ENCODE measurements around the gene HAUS3. TPM values are rescaled to one million over a fixed set of nuclear protein-coding genes. Genes with fewer than 3 reads are reported as not detected.

The HAUS3 gene
- total RNA-seq, 1 donor from 2014 or later = 10.7 TPM

DNA sequence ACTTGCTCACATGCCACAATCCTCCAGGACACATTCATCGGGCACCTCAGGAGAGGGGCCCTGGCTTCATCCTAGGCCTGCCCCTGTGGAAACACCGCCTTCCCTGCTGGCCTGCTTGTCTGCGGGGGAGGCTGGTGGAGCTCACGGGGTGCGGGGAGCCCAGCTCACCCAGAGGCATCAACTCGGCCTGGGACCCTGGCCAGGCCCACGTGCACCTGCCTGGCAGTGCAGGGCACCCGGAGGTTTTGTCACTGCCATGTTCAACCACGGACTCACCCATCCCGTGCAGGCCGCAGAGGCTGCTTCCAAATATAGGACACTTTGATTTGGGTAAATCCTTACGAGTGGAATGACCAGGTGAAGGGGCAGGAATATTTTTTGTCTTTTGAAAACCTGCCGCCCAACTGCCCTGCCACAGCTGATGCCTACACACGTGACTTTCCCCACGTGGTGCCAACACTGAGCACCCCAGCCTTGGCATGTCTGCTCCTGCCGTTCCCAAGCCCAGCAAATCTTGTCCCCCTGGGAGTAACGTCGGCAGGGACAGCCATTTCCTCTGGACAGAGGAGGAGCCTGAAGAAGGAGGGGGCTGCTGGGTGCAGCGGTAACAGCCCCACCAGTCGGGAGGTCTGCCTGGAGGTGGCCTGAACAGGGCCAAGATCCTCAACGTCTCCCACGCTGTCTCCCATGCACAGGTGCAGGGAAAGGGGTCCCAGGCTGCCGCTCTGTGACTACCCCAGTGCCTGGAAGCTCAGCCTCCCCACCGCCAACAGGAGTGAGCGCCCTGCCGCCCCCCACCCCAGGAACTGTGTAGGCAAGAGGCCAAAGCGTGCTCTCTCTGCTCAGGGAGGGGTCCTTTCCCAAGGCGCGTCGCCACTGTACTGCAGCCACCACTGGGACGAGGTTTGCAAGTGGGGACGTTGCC is 11.5 kb upstream of the HAUS3 start:
- H3K4me3 ChIP-seq (ENCODE audit: low read depth, low read length) = no peak overlapping the region
- TF ChIP-seq, protein P1, sequence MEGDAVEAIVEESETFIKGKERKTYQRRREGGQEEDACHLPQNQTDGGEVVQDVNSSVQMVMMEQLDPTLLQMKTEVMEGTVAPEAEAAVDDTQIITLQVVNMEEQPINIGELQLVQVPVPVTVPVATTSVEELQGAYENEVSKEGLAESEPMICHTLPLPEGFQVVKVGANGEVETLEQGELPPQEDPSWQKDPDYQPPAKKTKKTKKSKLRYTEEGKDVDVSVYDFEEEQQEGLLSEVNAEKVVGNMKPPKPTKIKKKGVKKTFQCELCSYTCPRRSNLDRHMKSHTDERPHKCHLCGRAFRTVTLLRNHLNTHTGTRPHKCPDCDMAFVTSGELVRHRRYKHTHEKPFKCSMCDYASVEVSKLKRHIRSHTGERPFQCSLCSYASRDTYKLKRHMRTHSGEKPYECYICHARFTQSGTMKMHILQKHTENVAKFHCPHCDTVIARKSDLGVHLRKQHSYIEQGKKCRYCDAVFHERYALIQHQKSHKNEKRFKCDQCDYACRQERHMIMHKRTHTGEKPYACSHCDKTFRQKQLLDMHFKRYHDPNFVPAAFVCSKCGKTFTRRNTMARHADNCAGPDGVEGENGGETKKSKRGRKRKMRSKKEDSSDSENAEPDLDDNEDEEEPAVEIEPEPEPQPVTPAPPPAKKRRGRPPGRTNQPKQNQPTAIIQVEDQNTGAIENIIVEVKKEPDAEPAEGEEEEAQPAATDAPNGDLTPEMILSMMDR (conservative IDR thresholded peaks at IDR 0.05; ENCODE audit: low read depth, low read length) = no peak
- DNase-seq (ENCODE audit: low read depth) = no peak

- no peak overlapping the region for H3K4me3 ChIP-seq (ENCODE audit: low read depth, low read length)
- TF ChIP-seq, protein P1 (conservative IDR thresholded peaks at IDR 0.05; ENCODE audit: low read depth, low read length) = no peak
- no peak for DNase-seq (ENCODE audit: low read depth)
Observed at GRCh38 chr4:2252530-2253091, 10.7 kb upstream of the HAUS3 start.

DNA sequence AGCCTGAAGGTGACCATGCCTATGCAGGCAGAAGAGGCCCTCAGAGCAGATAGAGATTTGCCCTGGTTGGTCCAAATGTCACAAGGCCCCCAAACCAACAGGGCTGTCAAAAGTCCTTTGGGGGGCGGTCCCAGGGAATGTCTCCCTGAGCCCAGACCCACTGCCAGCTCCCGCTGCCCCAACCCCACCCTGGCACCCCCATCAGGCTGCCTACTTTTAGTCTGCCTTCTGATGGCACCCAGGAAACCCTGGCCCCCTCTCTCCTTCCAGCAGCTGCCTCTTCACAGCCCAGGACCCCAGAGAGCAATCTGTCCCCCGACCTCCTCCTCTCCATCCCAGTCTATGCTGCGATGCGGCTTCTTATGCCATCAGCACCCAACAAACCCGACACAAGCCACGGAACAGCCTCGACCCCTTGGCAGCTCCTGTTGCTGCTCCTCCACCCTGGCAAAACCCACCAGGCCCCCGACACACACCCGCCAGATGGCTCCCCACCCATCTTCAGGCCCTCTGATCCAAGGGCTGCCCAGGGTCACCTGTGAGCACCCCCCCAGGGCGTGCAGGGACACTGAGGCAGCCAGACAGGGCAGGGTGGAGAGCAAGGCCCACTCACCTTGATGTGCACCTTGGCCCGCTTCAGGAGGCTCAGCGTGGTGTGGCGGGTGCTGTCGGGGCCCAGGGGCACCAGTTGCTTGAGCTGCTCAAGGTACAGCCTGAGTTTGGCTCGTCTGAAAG is 10.0 kb upstream of the HAUS3 start:
- DNase-seq (ENCODE audit: low read depth) = no peak
- TF ChIP-seq, protein P1 (conservative IDR thresholded peaks at IDR 0.05; ENCODE audit: low read depth, low read length) = no peak
- no peak overlapping the region for H3K4me3 ChIP-seq (ENCODE audit: low read depth, low read length)

DNA sequence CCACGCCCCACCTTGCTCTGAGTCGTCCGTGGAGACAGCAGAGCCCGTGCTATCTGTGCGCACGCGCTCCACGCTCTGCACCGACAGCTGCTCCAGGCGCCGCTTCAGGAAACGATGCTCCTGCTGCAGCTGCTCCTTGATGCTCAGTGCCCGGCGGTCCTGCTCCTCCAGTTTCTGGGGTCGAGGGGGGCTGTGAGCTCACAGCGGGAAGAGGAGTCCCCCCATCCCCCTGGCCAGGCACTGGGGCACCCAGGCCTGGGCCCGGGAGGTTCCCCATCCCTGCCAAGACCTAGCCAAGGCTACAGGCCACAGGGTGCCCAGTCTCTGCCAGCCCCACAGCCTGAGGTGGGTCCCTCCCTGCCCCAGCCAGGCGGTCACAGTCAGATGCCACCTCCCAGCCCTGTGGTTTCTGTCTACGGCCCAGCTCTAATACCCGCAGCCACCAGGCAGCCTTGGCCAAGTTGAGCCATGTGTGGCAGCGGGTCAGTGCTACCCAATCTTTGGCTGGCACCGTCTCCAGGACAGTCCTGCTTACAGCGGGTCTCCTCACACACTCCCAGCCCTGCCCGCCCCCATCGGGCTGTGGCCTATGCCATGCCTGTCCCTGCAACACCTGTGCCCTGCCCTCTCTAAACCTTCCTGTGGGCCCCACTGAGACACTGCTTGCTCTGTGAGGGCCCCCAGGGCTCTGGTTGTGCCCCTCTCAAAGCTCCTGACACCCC is 9.3 kb upstream of the HAUS3 start:
- no peak for DNase-seq (ENCODE audit: low read depth)
- H3K4me3 ChIP-seq (ENCODE audit: low read depth, low read length) = no peak overlapping the region
- TF ChIP-seq, protein P1 (conservative IDR thresholded peaks at IDR 0.05; ENCODE audit: low read depth, low read length) = no peak

DNA sequence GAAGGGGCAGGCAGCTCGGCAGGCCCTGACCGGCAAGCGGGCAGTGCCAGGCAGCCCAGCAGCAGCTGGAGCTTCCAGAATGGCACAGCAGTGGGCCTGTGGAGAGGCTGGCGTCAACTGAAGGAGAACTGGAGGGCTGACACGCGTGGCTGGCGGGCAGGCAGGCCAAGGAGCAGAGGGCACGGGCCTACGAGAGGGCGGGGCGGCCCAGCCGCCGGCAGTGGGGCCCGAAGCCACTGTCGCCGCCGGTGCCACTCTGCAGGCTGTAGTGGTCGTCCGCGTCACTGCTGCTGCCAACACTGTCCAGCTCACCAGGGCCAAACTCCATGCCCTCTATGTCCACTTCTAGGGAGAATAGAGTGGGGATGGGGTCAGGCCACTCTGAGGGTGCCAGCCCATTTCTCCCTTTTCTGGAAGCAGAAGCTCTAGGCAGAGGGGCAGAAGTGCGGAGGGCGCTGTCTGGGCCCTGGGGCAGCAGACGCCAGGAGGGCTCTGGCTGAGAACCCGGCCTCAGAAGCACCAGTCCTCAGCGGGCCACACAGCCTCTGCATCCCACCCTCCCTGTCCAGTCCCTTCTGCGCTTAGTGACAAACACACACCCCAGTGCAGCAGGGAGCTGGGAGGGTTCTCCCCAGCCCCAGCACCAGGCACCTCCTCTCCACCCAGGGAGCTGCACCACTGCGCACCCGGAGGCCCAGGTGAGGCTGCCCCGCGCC is 8.6 kb upstream of the HAUS3 start:
- H3K4me3 ChIP-seq (ENCODE audit: low read depth, low read length) = no peak overlapping the region
- no peak for DNase-seq (ENCODE audit: low read depth)
- TF ChIP-seq, protein P1 (conservative IDR thresholded peaks at IDR 0.05; ENCODE audit: low read depth, low read length) = no peak
